ENCODE data around the gene KSR1.

- TF ChIP-seq CTCF (IDR thresholded peaks at IDR 0.05 in 4 of 5, conservative IDR thresholded peaks at IDR 0.05 in 1 of 5) (no peak), POLR2A (IDR thresholded peaks at IDR 0.05) (no peak)
These were observed 25.1 kb downstream of the KSR1 start for GRCh38 chr17:27481327-27481726.

All from gastrocnemius medialis (tissue), 4 donors.